HG02678 (cell line): ENCODE results near the gene MEI1.
A peak's percentile ranks its signal among the peaks of the same experiment; 100 is the strongest.

ENCODE experiments used
- ATAC-seq: cut with Tn5 transposase; IDR thresholded peaks from one replicate; pipeline ENCODE4 v1.9.1; 2021; ENCODE audit warnings: mild to moderate bottlenecking, moderate library complexity; ENCODE audit not compliant: unreplicated experiment

The MEI1 gene

DNA sequence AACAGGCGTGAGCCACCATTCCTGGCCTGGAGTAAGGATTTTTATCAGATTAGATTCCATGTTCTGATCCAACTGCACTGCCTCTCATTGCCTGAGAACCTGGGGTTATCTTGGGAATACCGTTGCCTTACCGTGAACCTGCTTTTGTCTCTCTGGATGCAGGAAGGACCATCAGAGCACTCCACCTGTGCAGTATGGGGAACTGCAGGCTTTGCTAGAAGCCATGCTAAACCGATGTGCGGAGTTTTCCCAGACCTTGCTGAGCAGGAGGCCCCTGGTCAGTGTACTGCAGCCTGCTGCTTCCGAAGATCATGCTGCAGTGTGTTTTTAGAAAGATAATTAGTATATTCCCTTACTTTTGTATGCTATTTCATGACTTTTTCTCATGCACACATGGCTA, 43.6 kb downstream of the MEI1 start:
- no peak for ATAC-seq

DNA sequence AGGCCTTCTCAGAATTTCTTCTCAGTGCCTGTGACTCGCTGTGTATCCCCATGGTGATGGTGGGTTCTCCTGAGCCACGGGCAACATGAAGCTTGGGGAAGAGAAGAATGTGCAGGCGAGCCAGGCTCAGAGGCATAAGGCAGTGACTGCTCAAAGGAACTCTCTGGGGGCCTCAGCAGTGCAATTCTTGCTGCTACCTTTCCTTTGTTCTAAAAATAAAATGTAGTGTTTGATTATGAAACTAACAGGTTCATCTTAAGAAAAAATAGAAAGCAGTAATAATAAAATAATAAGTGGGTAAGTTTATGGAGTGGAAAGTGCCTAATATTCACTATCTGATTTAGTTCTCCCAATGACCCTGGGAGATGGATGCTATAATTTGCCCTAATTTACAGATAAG, 46.7 kb downstream of the MEI1 start:
- ATAC-seq: no peak

DNA sequence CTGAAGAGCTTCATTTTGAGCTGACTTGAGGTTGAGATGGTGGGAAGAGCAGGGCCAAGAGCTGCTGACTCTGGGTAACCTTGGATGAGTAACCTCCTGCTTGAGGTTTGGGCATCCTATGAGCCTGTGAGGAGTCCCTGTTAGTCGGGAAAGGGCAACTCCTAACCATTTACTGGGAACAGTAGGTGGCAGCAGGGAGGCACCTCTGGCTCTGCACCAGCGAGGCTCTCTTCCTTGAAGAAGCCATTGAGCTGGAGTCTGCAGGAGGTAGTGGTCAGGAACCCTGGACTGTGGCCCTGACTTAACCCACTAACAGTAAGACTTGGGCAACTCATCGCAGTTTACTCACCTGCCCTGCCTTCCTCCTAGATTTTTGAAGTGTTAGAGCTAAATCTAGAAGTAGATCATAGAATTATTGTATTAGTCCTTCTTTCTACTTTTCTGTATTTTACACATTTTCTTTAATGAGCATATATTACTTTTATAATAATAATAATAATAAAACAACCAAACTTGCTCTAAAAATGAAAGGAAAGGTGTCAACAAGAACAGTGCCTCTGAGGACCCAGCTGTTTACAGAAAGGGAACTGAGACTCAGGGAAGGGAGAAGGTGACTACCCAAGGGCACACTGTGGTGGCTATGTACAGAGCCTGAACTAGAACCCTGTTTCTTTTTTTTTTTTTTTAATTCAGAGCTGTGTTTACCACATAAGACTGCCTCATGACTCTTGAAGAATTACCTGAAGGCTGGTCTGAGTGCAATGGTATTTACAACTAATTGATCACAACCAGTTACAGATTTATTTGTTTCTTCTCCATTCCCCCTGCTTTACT, 47.5 kb downstream of the MEI1 start:
- peak; percentile 82 for ATAC-seq

- ATAC-seq: no peak
Measured at GRCh38 chr22:41752011-41752970, 53.0 kb downstream of the MEI1 start.

GRCh38 chr22:41753984-41754383, 54.7 kb downstream of the MEI1 start:
- no peak for ATAC-seq

- no peak for ATAC-seq
Measured at GRCh38 chr22:41757502-41757901, 58.2 kb downstream of the MEI1 start.

DNA sequence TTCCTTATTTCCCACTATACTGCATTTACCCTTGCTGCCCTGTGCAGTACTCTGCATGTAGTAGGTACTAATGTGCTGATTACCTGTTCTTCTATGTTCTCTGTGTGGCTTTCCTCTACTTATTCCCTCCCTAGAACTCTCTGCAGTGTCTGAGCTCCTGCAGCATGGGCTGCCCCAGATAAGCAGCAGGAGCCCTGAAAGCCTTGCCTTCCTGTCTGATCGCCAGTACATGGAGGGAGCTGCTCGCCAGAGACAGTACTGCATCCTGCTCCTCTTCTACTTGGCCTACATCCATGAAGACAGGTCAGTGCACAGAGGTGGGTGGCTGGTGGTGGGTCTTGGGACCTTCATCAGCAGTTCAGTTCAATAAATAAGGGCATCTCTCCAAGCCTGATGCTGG, 58.9 kb downstream of the MEI1 start:
- no peak for ATAC-seq

GRCh38 chr22:41762980-41763779, 63.9 kb downstream of the MEI1 start:
- no peak for ATAC-seq

GRCh38 chr22:41766476-41766875, 67.2 kb downstream of the MEI1 start:
- no peak for ATAC-seq

- ATAC-seq: no peak
Measured at GRCh38 chr22:41768430-41768829, 69.1 kb downstream of the MEI1 start.

DNA sequence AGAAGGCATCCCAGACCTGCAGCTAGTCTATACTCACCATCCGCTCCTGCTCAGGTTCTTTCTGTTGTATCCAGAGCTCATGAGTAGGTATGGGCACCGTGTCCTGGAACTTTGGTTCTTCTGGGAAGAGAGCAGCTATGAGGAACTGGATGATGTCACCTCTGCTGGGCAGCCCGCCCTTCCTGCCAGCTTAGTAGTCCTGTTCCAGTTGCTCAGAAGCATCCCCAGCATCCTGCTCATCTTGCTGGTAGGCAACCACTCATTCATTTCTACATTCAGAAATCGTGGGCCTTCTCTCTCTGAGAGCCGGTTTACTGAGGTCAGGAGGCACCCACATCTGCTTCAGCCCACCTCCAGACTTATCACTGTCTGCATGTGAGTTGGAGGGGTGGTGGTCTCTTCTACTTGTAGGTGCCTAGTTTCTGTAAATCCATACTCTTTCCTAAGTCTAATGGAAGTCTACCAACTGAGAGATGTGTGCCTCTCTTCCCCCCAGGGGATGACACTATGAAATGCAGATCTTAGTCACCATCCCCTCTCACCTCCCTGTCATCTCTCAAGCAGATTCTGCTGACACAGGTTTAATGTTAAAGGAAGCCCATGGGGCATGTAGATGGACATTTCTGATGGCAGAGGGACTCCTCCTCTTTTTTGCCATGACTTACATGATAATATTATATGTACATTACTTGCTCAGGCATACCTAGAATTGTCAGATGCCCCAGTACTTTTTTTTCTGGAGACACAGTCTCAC, 71.6 kb downstream of the MEI1 start:
- no peak for ATAC-seq

DNA sequence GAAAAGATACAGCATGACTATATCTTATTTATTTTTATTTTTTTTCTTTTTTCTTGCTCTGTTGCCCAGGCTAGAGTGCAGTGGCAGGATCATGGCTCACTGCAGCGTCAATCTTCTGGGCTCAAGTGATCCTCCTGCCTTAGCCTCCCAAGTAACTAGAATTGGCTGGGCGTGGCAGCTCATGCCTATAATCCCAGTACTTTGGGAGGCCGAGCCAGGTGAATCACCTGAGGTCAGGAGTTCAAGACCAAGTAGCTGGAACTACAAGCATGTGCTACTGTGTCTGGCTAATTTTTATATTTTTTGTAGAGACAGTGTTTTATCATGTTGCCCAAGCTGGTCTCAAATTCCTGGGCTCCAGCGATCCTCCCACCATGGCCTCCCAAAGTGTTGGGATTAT, 72.9 kb downstream of the MEI1 start:
- ATAC-seq: no peak

- ATAC-seq: no peak
Measured at GRCh38 chr22:41772645-41773044, 73.3 kb downstream of the MEI1 start.

DNA sequence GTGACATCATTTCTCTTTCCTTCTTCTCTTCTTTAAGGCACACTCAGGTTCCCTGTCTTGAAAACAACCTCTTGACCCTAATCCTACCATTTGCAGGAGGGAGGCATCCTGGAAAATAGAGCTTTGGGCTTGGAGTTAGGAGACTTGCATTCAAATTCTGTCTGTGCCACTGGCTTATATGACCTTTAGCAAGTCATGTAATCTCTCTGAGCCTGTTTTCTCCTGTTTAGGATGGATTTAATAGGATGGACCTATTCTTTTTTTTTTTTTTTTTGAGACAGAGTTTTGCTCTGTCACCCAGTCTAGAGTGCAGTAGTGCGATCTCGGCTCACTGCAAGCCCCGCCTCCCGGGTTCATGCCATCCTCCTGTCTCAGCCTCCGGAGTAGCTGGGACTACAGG, 76.0 kb downstream of the MEI1 start:
- no peak for ATAC-seq

DNA sequence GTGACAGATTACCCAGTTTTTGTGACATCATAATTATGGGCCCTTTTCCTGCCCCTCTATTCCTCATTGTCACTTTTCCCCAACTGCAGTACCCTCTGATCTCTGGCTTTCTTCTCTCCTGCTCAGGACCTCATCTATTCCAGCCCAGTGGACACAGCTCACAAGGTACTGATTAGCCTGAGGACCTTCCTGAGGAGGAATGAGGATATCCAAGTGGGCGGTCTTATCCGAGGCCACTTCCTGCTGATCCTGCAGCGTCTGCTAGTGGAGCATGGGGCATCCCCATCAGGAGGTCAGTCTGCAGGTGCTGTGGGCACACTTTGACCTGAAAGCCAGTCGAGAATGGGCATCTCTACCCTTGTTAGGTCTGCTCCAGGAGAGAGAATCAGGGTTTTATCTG, 76.7 kb downstream of the MEI1 start:
- ATAC-seq: no peak

DNA sequence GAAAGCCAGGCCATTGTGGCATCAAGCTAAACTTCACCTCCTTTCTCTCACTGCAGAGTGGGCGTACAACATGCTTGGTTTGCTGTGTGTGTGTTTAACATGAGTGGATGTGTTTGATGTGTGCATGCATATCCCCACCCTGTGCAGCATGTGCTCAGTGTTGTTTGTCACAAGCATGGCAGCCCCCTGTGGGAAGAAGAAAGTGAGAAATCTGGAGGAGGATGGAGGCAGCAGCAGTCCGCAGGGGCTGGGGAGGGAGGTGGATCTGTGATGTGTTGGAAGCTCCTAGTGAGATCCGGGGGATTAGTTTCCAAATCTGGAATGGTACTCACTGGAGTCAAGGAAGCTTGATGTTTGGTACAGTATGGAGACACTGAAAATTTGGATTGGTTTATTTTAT, 77.1 kb downstream of the MEI1 start:
- ATAC-seq: no peak

- no peak for ATAC-seq
Measured at GRCh38 chr22:41777749-41778425, 78.6 kb downstream of the MEI1 start.

DNA sequence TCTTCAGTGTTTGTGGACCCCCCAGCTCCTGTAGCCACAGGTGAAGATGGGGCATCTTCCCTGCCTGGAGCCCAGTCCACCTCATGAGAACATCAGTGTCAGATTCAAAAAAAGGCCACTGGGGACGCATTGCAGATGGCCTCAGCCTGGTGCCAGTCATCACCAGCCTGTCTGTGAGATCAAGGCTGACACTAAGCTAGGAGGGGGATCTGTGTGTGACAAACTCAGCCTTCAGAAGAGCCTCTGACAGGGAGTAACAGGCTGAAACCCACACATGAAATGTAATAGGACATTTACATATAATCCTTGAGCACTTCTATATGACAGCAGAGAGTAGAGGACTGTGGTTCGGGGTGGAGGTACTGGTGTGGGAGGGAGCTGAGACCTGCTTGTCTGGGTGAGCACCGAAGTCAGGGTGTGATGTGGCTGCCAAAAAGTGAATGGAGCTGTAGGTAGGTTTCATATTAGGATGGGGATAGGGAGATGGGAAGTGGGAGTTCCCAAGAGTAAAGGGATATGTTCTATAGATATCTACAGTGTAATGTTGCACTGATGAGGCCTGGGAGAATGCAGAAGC, 80.7 kb downstream of the MEI1 start:
- no peak for ATAC-seq

DNA sequence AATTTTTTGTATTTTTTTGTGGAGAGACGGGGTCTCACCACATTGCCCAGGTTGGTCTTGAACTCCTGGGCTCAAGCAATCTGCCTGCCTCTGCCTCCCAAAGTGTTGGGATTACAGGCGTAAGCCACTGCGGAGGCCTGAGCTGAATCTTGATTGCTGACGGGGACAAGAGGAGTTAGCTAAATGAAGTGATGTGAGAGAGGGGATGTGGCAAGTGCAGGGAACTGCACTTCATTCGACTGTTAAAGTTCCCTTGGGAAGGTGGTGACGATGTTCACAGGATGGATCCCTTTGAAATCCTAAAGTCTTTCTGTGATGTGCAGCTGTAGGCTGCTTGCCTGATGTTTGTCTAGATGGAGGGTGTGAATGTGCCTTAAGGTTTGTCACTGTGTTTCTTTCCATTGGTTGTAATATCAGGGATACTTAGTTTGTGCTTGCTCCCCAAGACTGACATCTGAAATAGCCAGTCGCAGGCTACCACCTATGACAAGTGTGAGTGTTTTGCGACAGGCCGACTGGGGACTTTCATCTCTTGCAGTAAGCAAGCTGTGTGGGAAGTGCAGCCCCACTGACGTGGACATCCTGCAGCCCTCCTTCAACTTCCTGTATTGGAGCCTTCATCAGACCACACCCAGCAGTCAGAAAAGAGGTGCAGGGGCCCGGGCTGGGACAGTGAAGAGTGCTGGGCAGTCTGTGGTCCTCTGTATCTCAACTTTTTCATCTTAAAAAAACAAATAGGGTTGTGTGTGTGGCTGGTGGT, 81.6 kb downstream of the MEI1 start:
- peak; percentile 85 for ATAC-seq
